Colonic mucosa (tissue), 4 donors: ENCODE data around the gene GSE1. TPM values are rescaled to one million over a fixed set of nuclear protein-coding genes. Genes with fewer than 3 reads are reported as not detected.
"Not testable (repeated sequence)": the region's sequence is repeated elsewhere in the genome, so short reads cannot be mapped to it uniquely, and the experiment has no call there.

Experiments
- DNase-seq: peaks from one replicate; pipeline ENCODE4 v3.0.0-alpha.2; 2020
- H3K27ac ChIP-seq: fragments of 200-600 bp; one replicate; pipeline ENCODE4 v1.8.0; 2021
- H3K27me3 ChIP-seq: fragments of 200-600 bp; one replicate; pipeline ENCODE4 v1.8.0; 2021
- H3K36me3 ChIP-seq: fragments of 200-600 bp; one replicate; pipeline ENCODE4 v1.8.0; 2021
- H3K4me1 ChIP-seq: fragments of 200-600 bp; one replicate; pipeline ENCODE4 v1.8.0; 2021; ENCODE audit warnings: mild to moderate bottlenecking
- H3K4me3 ChIP-seq: fragments of 200-600 bp; one replicate; pipeline ENCODE4 v1.8.0; 2021
- H3K9ac ChIP-seq, 2 donors: one replicate each; pipeline ENCODE4 v1.7.0; 2013; ENCODE audit warnings: control low read depth in 2 of 2, low read depth in 2 of 2, low read length in 2 of 2
- H3K9me3 ChIP-seq: fragments of 200-600 bp; one replicate; pipeline ENCODE4 v1.8.0; 2021
- intact Hi-C: fragments of 100-400 bp; cut with DNase I; formaldehyde crosslinking; loops from one replicate; pipeline ENCODE4 v1.14.1; 2022
- total RNA-seq, 2 donors: library from RNA; stranded (reverse); fragmentation: NEBNext Ultra II Directional in 1 of 2; extraction: Animal tissue kit (Norgen Biotek cat#: 25700) in 1 of 2; gene quantifications; one replicate each; pipeline ENCODE4 v1.2.1, GENCODE V29; 2021
- TF ChIP-seq, protein P1 (sequence below): fragments of 200-600 bp; IDR thresholded peaks from one replicate; pipeline ENCODE4 v1.8.0; 2022; ENCODE audit warnings: antibody characterized with exemption, mild to moderate bottlenecking
- donor health status: healthy.
- donor health status: DM: no; HTN: no; CAD: no.
- donor health status: DM: no; HTN: no; CAD: no.

GSE1 gene
- total RNA-seq, 2 donors from 2014 or later, result 79.2 to 103 TPM

DNA sequence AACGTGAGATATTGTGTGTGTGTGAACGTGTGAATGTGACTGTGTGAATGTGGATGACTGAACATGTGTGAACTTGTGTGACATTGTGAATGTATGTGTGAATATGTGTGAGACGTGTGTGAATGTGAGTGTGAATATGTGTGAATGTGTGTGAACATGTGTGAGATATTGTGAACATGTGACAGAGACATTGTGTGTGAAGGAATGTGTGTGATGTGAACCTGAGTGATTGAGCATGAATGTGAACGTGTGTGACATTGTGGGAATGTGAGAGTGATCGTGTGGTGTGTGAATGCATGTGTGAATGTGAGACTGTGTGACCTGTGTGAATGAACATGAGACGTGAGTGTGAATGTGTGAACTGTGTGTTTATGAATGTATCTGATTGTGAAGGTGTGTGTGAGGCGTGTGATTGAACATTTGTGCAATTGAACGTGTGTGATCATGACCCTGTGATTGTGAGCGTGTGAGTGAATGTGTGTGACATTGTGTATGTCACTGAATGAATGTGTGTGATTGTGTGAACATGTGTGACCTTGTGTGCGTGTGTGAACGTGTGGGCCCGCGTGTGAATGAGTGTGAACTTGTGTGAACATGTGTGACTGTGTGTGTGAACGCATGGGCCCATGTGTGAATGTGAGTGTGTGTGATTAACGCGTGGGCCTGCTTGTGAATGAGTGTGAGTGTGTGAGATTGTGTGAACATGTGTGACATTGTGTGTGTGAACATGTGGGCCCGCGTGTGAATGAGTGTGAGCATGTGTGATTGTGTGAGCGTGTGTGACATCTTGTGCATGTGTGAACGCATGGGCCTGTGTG, 23.2 kb upstream of the GSE1 start:
- intact Hi-C loops, result no loop called here
- Histone ChIP-seq H3K4me1 (no peaks in the 10 kb centered on the region), H3K27me3 (no peaks in the 10 kb centered on the region), H3K9me3 (no peaks in the 10 kb centered on the region), H3K4me3 (no peak overlapping the region), H3K36me3 (no peaks in the 10 kb centered on the region), H3K27ac (no peak overlapping the region), H3K9ac (no peak overlapping the region)
- DNase-seq, result no peak
- TF ChIP-seq, protein P1, sequence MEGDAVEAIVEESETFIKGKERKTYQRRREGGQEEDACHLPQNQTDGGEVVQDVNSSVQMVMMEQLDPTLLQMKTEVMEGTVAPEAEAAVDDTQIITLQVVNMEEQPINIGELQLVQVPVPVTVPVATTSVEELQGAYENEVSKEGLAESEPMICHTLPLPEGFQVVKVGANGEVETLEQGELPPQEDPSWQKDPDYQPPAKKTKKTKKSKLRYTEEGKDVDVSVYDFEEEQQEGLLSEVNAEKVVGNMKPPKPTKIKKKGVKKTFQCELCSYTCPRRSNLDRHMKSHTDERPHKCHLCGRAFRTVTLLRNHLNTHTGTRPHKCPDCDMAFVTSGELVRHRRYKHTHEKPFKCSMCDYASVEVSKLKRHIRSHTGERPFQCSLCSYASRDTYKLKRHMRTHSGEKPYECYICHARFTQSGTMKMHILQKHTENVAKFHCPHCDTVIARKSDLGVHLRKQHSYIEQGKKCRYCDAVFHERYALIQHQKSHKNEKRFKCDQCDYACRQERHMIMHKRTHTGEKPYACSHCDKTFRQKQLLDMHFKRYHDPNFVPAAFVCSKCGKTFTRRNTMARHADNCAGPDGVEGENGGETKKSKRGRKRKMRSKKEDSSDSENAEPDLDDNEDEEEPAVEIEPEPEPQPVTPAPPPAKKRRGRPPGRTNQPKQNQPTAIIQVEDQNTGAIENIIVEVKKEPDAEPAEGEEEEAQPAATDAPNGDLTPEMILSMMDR, result no peak

DNA sequence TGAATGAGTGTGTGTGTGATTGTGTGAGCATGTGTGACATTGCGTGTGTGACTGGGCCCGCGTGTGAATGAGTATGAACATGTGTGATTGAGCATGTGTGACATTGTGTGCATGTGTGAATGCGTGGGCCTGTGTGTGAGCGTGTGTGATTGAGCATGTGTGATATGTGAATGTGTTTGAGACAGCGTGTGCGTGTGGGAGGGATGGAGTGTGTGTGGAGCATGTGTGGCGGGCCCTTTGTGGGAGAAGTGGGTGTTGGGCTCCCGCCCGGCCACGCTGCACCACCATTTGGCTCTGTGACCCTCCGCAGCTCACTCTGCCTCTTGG, 22.7 kb upstream of the GSE1 start:
- H3K36me3 ChIP-seq, result no peaks in the 10 kb centered on the region
- no peaks in the 10 kb centered on the region for H3K4me1 ChIP-seq
- no peak overlapping the region for H3K9ac ChIP-seq
- H3K9me3 ChIP-seq, result no peaks in the 10 kb centered on the region
- intact Hi-C loops, result no loop called here
- H3K27me3 ChIP-seq, result no peaks in the 10 kb centered on the region
- no peak overlapping the region for H3K4me3 ChIP-seq
- TF ChIP-seq, protein P1, result no peak
- no peak for DNase-seq
- no peak overlapping the region for H3K27ac ChIP-seq

DNA sequence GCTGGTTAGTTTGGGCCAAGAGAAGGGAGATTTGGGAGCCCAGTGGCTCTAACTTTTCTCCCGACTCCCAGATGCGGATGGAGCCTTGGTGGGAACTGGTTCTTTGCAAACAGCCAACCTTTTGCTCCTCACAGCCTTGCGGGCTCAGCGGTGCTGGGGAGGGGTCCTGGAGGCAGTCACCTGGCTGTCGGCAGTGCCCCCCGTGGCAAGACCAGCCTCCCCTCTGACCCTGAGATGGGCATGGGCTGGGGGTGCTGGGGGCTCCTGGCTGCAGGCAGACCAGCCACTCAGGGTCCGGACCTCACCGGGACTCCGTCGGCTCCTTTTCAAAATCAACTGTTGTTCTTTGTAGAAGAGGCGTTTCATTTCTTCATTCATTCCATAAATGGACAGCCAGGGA, 21.7 kb upstream of the GSE1 start:
- H3K27me3 ChIP-seq, result no peaks in the 10 kb centered on the region
- H3K27ac ChIP-seq, result no peak overlapping the region
- H3K36me3 ChIP-seq, result no peaks in the 10 kb centered on the region
- TF ChIP-seq, protein P1, result no peak
- intact Hi-C loops, result no loop called here
- no peak overlapping the region for H3K9ac ChIP-seq
- H3K4me3 ChIP-seq, result no peak overlapping the region
- H3K9me3 ChIP-seq, result no peaks in the 10 kb centered on the region
- DNase-seq, result no peak
- H3K4me1 ChIP-seq, result no peaks in the 10 kb centered on the region

DNA sequence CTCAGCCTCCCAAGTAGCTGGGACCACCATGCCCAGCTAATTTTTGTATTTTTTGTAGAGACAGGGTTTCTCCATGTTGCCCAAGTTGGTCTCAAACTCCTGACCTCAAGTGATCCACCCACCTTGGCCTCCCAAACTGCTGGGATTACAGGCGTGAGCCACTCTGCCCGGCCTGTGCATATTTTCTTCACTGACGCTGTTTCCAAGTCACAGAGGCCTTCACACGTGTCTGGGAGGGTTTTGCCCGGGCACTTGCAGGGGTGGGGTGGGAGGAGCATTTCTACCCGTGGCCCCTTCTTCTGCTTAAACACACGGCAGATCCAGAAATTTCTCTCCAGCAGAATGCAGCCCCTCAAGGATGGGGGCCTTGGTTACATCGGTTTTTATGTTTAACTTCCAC, 20.8 kb upstream of the GSE1 start:
- H3K9ac ChIP-seq, H3K4me1 ChIP-seq, H3K9me3 ChIP-seq, H3K27ac ChIP-seq, intact Hi-C loops, DNase-seq, H3K36me3 ChIP-seq, H3K4me3 ChIP-seq, H3K27me3 ChIP-seq: not testable (repeated sequence)

DNA sequence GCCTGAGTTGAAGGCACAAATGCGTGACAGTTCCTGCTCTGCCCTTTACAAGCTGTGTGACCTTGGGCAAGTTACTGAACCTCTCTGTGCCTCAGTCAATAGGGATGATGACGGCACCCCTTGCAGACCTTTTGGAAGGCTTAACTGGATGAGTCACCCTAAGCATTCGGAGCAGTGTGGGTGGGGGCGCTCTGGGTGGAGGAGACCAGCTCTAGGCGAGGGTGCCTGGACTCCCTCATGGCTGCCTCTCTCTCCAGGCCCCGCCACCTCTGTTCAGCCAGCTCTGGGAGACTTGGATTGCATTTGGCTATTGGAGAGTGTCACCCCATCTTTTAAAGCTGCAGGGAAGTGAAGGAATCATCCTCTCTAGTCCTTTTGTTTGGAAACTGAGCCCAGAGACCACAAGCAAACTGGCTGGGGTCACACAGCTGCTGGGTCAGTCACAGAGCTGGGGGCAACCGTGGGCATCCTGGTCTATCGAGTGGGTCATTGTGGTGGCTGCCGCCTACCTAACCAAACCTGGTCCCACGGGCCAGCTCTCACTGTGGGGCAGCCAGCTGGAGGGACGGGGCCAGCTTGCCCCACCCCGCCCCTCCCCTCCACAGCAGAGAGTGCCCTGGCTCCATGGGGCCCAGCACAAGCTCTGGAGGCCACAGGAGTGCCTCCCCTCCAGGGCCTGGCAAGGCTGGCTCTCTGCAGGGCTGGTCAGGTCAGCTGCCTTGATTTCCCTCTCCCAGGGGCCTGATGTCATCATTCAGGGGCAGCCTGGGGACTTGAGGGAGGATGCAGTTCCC, 20.2 kb upstream of the GSE1 start:
- intact Hi-C loops, result no loop called here
- Histone ChIP-seq H3K27me3 (no peaks in the 10 kb centered on the region), H3K4me1 (no peaks in the 10 kb centered on the region), H3K9ac (no peak overlapping the region), H3K36me3 (no peaks in the 10 kb centered on the region), H3K4me3 (no peak overlapping the region), H3K27ac (no peak overlapping the region), H3K9me3 (no peaks in the 10 kb centered on the region)
- TF ChIP-seq, protein P1, result no peak
- DNase-seq, result no peak
